GM19351 (cell line): ENCODE measurements around the gene ZNF354C.
"Not testable (repeated sequence)": the region's sequence is repeated elsewhere in the genome, so short reads cannot be mapped to it uniquely, and the experiment has no call there.

Experiments
- ATAC-seq: cut with Tn5 transposase; IDR thresholded peaks from one replicate; pipeline ENCODE4 v1.9.1; 2021; ENCODE audit warnings: mild to moderate bottlenecking, moderate library complexity; ENCODE audit not compliant: unreplicated experiment

ZNF354C gene

GRCh38 chr5:179060116-179061008 is at the start of gene ZNF354C:
Gene ZNF354C (plus strand): TSS chr5:179060373. CDS start chr5:179062069, 1,696 bp downstream.
- ATAC-seq, result no peak

GRCh38 chr5:179023528-179024189 is 36.5 kb upstream of the ZNF354C start, which contains the start of gene ZNF879:
Gene ZNF879 (plus strand): TSS chr5:179023804. CDS start chr5:179025005, 1,201 bp downstream.
- ATAC-seq, result peak; percentile 54

- ATAC-seq, result no peak
Observed at GRCh38 chr5:179033004-179033580, 27.1 kb upstream of the ZNF354C start.

GRCh38 chr5:179044765-179045164 is 15.4 kb upstream of the ZNF354C start:
- ATAC-seq, result no peak

GRCh38 chr5:179051784-179052183 is 8.4 kb upstream of the ZNF354C start:
- ATAC-seq, result no peak

GRCh38 chr5:179054036-179054785 is 6.0 kb upstream of the ZNF354C start:
- ATAC-seq, result no peak

GRCh38 chr5:179054876-179055275 is 5.3 kb upstream of the ZNF354C start:
- no peak for ATAC-seq

GRCh38 chr5:179055436-179055835 is 4.7 kb upstream of the ZNF354C start:
- no peak for ATAC-seq

- ATAC-seq, result no peak
Observed at GRCh38 chr5:179055841-179056240, 4.3 kb upstream of the ZNF354C start.

- ATAC-seq, result no peak
Observed at GRCh38 chr5:179061025-179061424, 852 bp downstream of the ZNF354C start.

- ATAC-seq, result no peak
Observed at GRCh38 chr5:179065703-179066102, 5.5 kb downstream of the ZNF354C start.

GRCh38 chr5:179079165-179079987 is 19.2 kb downstream of the ZNF354C start:
- no peak for ATAC-seq

- no peak for ATAC-seq
Observed at GRCh38 chr5:179080724-179081123, 20.6 kb downstream of the ZNF354C start.

- ATAC-seq, result no peak
Observed at GRCh38 chr5:179089502-179089901, 29.3 kb downstream of the ZNF354C start.

- ATAC-seq, result not testable (repeated sequence)
Observed at GRCh38 chr5:179101282-179101681, 41.1 kb downstream of the ZNF354C start.

- no peak for ATAC-seq
Observed at GRCh38 chr5:179110528-179110927, 50.4 kb downstream of the ZNF354C start.

GRCh38 chr5:179111267-179112207 is 51.4 kb downstream of the ZNF354C start:
- no peak for ATAC-seq

- ATAC-seq, result no peak
Observed at GRCh38 chr5:179112469-179113142, 52.4 kb downstream of the ZNF354C start.
